ENCODE results near the gene KRT6C.
"Not testable (repeated sequence)": the region's sequence is repeated elsewhere in the genome, so short reads cannot be mapped to it uniquely, and the experiment has no call there.

Gene KRT6C

DNA sequence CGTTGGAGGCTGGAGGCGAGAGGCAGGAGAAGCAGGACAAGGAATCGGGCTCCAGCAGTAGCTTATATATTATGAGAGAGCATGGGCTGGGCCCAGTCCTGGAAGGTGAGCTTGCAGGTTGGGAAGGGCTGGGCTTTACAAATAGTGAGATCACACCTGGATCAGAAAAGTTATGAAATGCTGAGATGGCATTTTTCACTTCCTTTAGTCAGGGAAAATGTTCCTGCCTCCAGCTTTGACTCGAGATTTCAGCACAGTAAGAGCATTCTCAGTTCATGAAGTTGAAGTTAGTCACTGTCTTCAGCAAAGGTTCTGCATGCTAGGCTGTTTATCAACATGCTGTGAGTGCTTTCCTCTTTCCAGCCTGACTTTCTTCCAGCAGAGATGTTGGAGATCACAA lies at the start of gene KRT6C:
Gene KRT6C (minus strand): TSS at position 38 of the 400 bp plus-strand sequence. CDS start 68 bp downstream, outside the sequence.
- DNase-seq (ENCODE audit: low spot score) = no peak

GRCh38 chr12:52522346-52523011 lies 48.9 kb upstream of the KRT6C start:
- peak; percentile 36 for DNase-seq (ENCODE audit: low spot score)

DNA sequence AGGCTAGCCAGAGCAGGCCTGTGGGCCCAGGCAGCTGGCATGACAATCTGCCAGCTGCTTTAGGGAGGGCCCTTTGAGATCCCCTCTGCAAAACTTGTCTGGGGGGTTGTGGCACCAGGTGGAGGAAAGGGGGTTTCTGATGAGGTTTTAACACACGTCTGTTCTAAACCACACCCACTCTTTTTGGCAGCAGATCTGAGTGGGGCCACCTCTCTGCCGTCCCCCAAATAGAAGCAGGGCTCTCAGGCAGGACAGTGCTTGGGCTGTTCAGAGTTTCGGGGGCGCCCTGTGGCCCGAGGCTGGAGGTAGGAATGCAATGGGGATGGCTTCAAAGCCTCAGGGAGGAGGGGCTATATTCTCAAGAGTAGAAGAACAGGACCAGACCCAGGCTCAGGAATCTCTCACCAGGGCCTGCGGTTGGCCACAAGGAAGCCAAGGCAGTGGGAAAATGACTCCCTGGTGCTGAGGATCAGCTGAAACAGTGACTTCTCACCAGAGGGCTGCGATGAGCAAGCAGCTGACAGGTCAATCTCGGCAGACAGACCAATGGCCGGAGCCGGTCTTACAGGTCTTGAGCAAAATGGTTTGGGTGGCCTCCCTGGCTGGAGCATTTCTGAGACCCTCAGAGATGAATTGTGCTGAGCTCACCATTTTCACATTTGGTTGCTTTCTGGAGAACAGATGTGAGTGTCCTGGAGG lies 48.1 kb upstream of the KRT6C start:
- DNase-seq (ENCODE audit: low spot score) = no peak

DNA sequence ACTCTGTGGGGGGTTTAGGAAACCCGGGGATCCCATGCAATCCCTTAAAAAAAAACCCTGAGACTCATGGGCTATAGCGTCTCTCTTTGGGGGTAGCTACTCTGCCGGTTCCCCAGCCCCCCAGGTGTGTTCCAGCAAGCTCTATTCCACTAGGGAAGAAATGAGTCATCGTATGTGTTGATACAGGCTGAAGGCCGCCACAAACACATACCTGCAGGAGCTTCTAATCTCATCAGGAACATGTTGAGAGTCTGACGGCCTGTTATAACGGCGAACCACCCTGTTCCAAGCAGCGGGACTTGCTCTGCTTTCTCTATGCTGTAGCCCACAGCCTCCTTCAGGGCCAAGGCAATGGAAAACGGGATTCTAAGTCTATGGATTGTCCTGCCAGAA lies 47.6 kb upstream of the KRT6C start:
- no peak for DNase-seq (ENCODE audit: low spot score)

- no peak for DNase-seq (ENCODE audit: low spot score)
Observed at GRCh38 chr12:52519826-52520662, 46.4 kb upstream of the KRT6C start, which contains the start of gene KRT5. KRT5 (minus strand) TSS chr12:52520394; CDS start chr12:52520296, 98 bp downstream.

- no peak for DNase-seq (ENCODE audit: low spot score)
Observed at GRCh38 chr12:52519387-52519703, 45.7 kb upstream of the KRT6C start.

GRCh38 chr12:52518574-52519386 lies 45.2 kb upstream of the KRT6C start:
- no peak for DNase-seq (ENCODE audit: low spot score)

GRCh38 chr12:52517888-52518287 lies 44.3 kb upstream of the KRT6C start:
- DNase-seq (ENCODE audit: low spot score) = no peak

- DNase-seq (ENCODE audit: low spot score) = no peak
Observed at GRCh38 chr12:52517005-52517835, 43.6 kb upstream of the KRT6C start.

DNA sequence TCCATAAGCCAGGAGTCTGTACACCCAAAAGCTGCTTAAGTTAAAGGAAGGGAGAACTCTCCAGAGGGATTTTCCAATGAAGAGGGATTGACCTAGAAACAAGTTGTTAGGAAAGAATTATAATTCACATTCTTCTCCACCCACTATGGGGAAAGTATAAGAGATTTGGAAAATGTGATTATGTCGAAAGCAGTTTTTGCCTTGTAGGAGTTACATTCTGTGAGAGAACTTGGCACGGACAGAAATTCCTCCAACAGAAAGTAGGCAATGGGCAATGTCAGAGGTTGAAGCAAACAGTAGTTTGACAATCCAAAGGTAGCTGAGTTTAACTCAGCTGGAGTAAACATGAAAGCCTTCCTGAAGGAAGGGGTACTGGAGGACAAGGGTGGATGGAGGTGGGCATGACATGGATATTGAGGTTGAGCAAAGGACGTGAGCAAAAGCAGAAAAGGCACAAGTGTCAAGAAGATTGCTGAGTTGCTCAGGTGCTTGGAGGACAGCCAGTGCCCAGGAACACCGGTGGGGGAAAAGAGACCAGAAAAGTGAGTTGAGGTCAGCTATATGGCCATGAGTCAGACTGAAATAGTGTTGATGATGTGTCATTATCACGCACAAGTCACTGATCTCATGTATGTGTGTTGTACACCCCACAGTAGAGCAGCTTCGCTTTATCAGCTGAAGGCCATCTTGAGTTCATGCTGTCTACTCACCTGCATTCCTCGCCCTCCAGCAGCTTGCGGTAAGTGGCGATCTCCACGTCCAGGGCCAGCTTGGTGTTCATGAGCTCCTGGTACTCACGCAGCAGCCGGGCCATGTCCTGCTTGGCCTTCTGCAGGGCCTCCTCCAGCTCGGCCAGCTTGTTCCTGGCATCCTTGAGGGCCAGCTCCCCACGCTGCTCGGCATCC lies 42.6 kb upstream of the KRT6C start:
- DNase-seq (ENCODE audit: low spot score) = no peak

DNA sequence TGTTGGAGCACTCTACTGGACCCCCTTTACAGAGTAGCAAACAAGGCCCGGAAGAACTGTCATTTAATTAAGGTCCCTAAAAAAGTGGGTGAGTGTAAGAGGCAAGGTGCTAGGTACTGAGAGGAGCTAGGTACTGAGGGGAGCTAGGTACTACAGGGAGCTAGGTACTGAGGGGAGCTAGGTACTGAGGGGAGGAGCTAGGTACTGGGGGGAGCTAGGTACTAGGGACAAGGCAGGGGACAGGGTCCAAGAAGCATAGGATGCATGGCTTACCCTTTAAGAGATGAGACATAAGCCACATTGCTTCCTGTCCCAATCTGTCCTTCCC lies 41.7 kb upstream of the KRT6C start:
- DNase-seq (ENCODE audit: low spot score) = no peak

GRCh38 chr12:52514471-52515318 lies 41.1 kb upstream of the KRT6C start:
- DNase-seq (ENCODE audit: low spot score) = no peak

- DNase-seq (ENCODE audit: low spot score) = no peak
Observed at GRCh38 chr12:52513736-52514135, 40.1 kb upstream of the KRT6C start.

DNA sequence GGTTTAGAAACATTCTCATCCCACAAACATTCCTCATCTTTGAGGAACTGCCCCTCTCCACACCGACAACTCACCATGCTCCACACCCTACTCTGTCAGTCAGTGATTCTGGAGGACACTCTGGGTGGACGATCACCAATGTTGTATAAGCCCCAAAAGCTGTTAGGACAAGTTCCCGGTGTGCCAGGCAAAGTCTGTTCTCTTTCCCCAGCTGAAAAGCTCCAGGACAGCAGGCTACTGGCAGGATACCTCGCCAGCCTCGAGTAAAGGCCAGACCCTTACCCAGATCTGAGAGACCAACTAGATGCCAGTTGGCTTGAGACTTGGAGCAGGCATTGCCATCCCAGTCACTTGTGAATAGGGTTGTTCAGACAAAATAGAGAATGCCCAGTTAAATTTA lies 34.6 kb upstream of the KRT6C start:
- DNase-seq (ENCODE audit: low spot score) = no peak

DNA sequence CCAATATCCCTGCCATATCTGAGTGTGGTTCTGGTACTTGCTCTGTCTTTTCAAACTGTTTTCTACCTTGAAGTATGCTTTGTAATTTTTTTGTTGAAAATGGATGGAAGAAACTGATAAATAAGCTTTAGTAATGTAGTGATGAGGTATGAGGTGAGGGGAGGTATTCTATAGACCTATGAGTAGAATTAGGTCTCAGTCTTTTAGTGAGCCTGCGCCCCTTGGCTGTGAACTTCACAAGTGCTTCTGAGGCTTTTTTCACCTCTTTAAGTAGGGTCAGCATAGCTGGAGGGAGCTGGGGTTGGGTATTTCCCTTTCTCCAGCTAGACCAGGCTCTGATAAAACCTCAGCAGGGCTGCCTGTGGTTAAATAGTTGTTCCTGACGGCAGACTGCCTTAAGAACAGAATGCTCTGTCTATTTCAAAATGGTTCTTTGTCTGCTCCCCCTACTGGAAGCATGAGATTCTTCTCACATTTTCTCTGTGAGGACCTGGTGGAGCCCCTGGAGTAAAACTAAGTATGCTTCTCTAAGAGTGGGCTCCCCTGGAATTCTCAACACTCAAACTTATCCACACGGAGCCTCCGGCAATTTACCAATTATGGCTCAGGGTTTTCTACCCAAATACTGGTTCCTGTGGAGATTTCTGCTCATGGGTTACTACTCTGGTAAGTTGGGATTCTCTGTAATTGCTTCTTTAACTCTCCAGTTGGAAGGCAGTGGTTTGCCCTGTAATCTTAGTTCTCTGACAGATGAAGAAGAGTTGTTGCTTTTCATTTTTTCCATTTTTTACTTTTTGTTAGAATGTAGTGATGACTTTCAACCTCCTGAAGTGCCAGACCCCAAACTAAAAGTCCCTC lies 33.5 kb upstream of the KRT6C start:
- peak; percentile 49 for DNase-seq (ENCODE audit: low spot score)

- no peak for DNase-seq (ENCODE audit: low spot score)
Observed at GRCh38 chr12:52502877-52503276, 29.3 kb upstream of the KRT6C start.

- DNase-seq (ENCODE audit: low spot score) = no peak
Observed at GRCh38 chr12:52501490-52501889, 27.9 kb upstream of the KRT6C start.

GRCh38 chr12:52500574-52500973 lies 27.0 kb upstream of the KRT6C start:
- DNase-seq (ENCODE audit: low spot score) = not testable (repeated sequence)
